KBM-7 (cell line): ENCODE data around the gene CACNA1D.

ENCODE experiments used
- DNase-seq: peaks from one replicate; pipeline ENCODE4 v3.0.0-alpha.2; 2015
- in situ Hi-C: fragments of 300-500 bp; cut with MboI; formaldehyde crosslinking; loops from 2 replicates; pipeline ENCODE4 v1.14.3; 2020; ENCODE audit warnings: low sequenced_read_pairs, low pct_unique_long_range_greater_than_20kb, mixed read lengths

The CACNA1D gene

DNA sequence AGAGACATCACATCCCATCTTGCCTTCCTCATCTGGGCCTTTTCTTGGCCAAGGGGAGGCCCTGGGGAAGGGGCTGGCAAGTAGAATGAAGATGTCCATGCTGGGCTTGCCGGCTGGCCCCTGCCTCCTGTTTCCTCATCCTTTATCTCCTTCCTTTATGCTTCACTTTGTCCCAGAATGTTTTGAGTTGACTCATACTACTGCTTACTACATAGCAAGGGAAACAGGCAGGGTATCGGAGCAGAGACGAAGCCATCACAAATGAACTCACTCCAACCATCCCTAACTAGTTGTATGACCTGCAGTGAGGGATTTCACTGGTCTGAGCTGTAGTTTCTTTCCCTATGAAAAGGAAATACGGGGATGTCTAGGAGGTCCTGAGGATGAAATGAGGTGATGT lies 285.8 kb downstream of the CACNA1D start:
- in situ Hi-C loops = no loop called here
- no peak for DNase-seq

DNA sequence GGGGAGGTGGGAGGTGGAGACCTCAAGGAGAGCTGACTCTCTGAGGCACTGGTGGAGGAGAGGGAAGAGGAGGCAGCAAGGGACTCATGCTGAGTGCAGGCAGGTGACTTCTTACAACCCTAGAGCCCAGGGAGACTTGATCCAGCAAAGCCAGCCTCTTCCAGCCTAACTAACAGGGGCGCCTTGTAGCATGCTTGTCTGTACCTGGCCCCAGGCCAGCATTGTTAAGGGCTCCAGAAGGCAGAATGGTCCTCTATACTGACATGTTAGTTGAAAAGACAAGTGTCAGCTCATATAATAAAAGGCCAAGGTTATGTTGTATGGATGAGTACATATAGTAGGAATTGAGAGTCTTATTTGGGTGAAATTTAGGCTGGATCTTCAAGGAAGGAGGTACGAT lies 286.4 kb downstream of the CACNA1D start:
- DNase-seq = no peak
- in situ Hi-C loops = no loop called here

DNA sequence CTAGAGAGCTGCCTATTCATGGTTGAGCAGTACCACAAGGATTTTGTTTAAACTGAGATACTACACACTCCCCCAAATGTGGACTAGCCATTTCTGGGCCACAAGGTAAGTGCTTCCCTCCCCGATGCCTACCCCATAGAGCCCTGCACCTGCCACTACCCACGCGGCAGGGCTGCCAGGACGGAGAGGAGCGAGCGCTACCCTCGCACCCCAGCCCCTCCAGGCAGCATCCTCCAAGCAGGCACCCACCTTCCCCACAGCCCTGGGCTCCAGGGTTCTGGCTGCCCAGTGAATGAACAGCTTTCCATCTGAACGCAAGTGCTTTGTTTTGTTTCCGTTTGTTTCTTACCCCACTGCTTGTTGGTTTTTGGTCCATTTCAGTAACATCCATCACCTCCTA lies 292.6 kb downstream of the CACNA1D start:
- in situ Hi-C loops = no loop called here
- no peak for DNase-seq

DNA sequence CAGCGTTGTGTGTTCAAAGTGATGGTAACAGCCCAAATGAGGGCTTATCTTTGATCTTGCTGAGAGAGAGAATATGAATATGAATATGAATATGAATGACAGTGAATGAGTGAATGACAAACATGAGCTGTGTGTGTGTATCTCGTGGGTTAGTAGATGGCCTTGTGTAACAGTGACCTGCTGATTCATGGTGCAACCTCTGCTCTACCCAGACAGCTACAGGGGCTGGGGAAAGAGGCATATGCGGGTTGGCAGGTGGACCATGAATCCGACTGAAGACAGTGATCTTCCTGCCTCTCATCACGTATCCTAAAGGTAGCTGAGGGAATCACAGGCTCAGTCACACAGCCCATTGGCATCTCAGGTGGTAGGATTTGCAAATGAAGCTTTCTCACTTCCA lies 293.6 kb downstream of the CACNA1D start:
- in situ Hi-C loops = no loop called here
- DNase-seq = no peak

- DNase-seq = no peak
- in situ Hi-C loops = no loop called here
Measured at GRCh38 chr3:53789459-53789858, 295.0 kb downstream of the CACNA1D start.

GRCh38 chr3:53790470-53790869 lies 296.1 kb downstream of the CACNA1D start:
- in situ Hi-C loops = no loop called here
- DNase-seq = no peak

- no peak for DNase-seq
- in situ Hi-C loops = no loop called here
Measured at GRCh38 chr3:53791317-53791716, 296.9 kb downstream of the CACNA1D start.

- no peak for DNase-seq
- in situ Hi-C loops = no loop called here
Measured at GRCh38 chr3:53792866-53793265, 298.5 kb downstream of the CACNA1D start.

DNA sequence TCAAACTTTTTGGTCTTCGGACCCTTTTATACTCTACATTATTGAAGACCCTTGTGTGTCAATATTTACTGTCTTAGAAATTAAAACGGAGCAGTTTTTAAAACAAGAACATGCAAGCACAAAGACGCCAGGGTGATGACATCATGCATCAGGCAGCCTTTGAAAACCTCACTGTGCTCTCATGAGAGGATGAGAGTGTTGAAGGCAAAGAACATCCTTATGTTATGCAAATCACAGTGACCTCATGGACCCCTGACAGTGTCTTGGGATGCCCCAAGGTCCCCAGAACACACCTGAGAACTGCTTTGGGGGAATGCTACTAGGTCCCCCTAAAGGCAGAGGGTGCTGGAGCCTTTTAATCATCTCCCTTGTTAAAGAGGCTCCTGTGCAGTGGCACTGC lies 300.2 kb downstream of the CACNA1D start:
- no peak for DNase-seq
- in situ Hi-C loops = no loop called here

- in situ Hi-C loops = no loop called here
- no peak for DNase-seq
Measured at GRCh38 chr3:53795176-53795575, 300.8 kb downstream of the CACNA1D start.

DNA sequence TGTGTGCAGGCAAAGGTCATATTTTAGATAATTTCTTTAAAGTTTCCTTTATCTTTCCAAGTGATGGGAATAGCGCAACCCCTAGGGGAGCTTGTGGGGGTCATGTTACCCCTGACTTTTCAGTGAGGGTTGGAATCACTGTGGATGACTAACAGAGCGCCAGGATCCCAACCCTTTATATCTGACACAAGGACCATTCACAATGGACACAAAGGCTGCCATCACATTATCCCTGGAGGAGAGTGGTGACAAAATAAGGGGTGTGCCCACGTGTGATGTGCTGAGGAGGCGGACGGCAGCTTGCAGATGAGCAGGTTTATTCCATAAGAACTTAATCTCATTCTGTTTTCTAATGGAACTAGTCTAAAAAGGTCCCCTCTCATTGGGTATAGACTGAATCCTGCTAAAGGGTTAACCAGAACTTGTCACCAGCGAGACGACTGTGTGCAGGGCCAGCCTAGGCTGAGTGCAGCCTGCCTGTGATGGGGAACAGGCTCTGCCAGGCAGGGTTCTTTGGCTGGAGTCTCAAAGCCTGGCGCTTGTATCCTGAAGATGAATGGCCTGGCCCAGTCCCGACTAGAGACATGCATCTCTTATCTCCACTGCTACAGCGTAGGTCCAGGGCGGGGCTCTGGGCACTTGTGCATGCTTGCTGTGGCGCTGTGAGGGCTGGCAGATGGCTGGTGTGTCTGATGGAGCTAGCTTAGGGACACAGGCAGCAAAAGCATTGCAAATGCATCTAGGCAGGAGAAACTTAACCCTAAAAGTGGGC lies 301.6 kb downstream of the CACNA1D start:
- in situ Hi-C loops = no loop called here
- DNase-seq = no peak

- in situ Hi-C loops = no loop called here
- DNase-seq = no peak
Measured at GRCh38 chr3:53798144-53798543, 303.7 kb downstream of the CACNA1D start.

GRCh38 chr3:53799338-53799865 lies 305.0 kb downstream of the CACNA1D start:
- no peak for DNase-seq
- in situ Hi-C loops = no loop called here

DNA sequence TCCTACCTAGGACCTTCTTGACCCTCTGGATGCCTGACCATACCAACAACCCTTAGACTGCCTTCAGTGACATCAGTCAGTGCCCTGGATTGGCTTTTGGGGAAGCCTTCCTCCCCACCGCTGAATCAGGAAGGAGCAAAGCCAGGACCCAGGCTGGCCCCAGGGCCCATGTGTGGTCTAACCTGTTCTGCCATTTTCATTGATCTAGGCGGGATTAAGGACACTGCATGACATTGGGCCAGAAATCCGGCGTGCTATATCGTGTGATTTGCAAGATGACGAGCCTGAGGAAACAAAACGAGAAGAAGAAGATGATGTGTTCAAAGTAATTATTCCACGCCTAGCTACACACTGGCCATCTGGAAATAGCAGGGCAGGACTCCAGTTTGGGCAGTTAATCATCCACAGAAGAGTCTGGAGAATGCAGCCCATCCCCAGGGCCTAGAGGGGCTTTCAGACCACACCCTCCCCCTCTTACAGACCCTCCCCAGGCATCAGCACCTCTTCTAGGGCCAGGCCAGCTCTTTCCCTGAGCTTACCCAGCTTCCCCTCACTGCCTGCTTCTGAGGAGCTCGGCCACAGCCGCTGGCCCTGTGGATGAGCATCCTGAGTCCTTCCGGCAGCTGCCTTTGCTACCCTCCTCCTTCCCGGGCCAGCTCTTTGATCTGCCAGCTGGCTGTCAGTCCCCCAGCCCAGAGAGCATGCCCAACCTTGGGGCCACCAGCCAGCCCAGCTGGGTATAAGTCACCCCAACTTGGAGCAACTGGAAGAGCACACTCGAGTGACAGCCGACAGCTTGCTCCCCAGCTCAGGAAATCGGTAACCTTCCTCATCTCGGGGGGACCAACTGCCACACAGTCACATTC lies 305.9 kb downstream of the CACNA1D start:
- DNase-seq = no peak
- in situ Hi-C loops = no loop called here

- in situ Hi-C loops = no loop called here
- DNase-seq = no peak
Measured at GRCh38 chr3:53801319-53801718, 306.9 kb downstream of the CACNA1D start.

DNA sequence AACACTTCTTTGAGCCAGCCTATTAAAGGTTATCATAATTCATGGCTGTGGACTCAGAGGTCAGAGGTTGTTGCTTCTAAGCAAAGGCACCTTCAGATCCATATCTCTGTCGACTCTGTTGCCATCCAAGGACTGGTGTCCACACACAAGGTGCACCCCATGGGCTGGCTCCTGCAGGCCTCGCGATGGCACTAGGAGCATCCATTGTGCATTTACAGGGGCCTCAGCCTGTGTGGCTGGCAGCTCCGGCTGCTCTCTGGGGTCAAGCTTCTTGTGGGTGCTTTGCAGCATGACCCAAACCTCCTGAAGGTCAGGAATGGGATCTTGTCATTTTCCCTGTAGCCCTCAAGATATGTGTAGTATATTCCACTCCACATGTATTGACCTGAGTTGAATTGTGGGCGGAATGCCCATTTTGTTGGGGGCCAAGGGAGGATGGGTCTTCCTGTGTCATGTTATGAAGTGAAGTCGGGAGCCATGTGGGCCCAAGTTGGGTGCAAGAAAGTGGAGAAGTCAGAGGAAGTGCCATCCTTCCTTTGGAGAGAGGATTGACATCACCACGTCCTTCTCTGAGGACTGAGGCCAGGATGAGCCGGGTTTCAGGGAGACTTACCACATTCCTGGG lies 308.0 kb downstream of the CACNA1D start:
- no peak for DNase-seq
- in situ Hi-C loops = no loop called here

DNA sequence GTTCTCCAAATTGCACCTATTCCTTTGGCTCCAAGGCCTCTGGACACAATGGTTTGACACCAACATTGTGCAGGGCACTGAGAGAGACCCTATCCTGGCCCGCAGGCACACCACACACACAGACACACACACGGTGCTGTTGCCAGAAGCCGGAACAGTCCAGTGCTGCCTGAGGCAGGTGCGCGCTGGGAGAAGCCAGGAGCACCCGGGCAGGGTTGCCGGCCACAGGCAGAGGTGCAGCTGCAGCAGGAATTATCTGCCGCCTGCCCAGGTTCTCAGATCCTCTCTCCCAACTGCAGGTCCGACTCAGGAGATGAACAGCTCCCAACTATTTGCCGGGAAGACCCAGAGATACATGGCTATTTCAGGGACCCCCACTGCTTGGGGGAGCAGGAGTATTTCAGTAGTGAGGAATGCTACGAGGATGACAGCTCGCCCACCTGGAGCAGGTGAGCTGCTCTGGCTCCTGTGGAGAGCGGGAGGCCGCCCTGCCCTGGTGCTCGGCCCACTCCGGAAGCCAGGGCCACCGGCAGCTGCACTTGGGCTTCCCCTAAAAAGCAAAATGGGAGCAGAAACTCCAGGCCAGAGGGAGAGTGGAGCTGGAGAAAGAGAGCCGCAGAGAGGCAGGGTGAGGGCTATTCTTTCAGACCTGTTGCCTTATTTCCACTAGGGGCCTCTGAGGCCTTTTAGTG lies 308.9 kb downstream of the CACNA1D start:
- in situ Hi-C loops = no loop called here
- no peak for DNase-seq

- in situ Hi-C loops = no loop called here
- no peak for DNase-seq
Measured at GRCh38 chr3:53803816-53804695, 309.6 kb downstream of the CACNA1D start.
